ENCODE measurements around the gene MZT2A. TPM values are rescaled to one million over a fixed set of nuclear protein-coding genes. Genes with fewer than 3 reads are reported as not detected.
"Not testable (repeated sequence)": the region's sequence is repeated elsewhere in the genome, so short reads cannot be mapped to it uniquely, and the experiment has no call there.

The MZT2A gene
- 162 to 179 TPM (median 167 TPM) in 3 replicates for total RNA-seq (2021)
- Bru-seq, nascent RNA = percentile 70 among the genes with signal in this experiment
- long read RNA-seq, experiment 1, transcript MZT2A-201 (3 exons, 624 nt) = major isoform, 97 of 126 reads
- long read RNA-seq, experiment 1, partial matches to known transcripts = 12 of 126 reads
- long read RNA-seq, experiment 1, other reads (novel, unspliced or antisense) = 14 of 126 reads
- long read RNA-seq, experiment 2, transcript MZT2A-201 (3 exons, 624 nt) = major isoform, 127 of 174 reads
- long read RNA-seq, experiment 2, partial matches to known transcripts = 15 of 174 reads
- long read RNA-seq, experiment 2, other reads (novel, unspliced or antisense) = 30 of 174 reads
- long read RNA-seq, experiment 3, partial matches to known transcripts = 1 of 6 reads
- long read RNA-seq, experiment 3, other reads (novel, unspliced or antisense) = 4 of 6 reads

GRCh38 chr2:131492015-131492417, at the start of gene MZT2A:
Gene MZT2A (minus strand): TSS chr2:131492397. CDS start chr2:131492376, 21 bp downstream.
- POLR2A ChIA-PET = interaction anchor here (1.0 kb wide), 1 partner anchor 78 kb away, joined by 3 read pairs; no protein-coding TSS in a partner anchor

GRCh38 chr2:131538856-131539255, 46.7 kb upstream of the MZT2A start:
- DNase-seq (ENCODE audit: low spot score); H3K4me3 Mint-ChIP-seq; H3K36me3 Mint-ChIP-seq; ATAC-seq; POLR2A ChIA-PET; H3K27ac Mint-ChIP-seq; H3K9me3 Mint-ChIP-seq; CTCF ChIA-PET; H3K27me3 Mint-ChIP-seq (ENCODE audit: low read depth); H3K4me1 Mint-ChIP-seq: not testable (repeated sequence)

More at GRCh38 chr2:131492015-131492417, at the start of gene MZT2A:
- peak within 1 kb of the TSS; percentile 96 for H3K4me3 Mint-ChIP-seq
- CTCF ChIA-PET = interaction anchor here (1.1 to 3.4 kb wide), 3 partner anchors 78 to 337 kb away, joined by 5 to 14 read pairs (median 8); no protein-coding TSS in a partner anchor
- H3K4me1 Mint-ChIP-seq = peaks cover 15% of the 10 kb centered on the region
- H3K36me3 Mint-ChIP-seq; DNase-seq (ENCODE audit: low spot score); ATAC-seq; H3K9me3 Mint-ChIP-seq; H3K27me3 Mint-ChIP-seq (ENCODE audit: low read depth): not testable (repeated sequence)
- 0 out of 2 replicates have a peak, but pooled peaks have one; percentile 33 for TF ChIP-seq ZNF232 (CRISPR knock-in tag; IDR thresholded peaks at IDR 0.05)
- peak within 1 kb of the TSS; percentile 97 for H3K27ac Mint-ChIP-seq

GRCh38 chr2:131536841-131537240, 44.6 kb upstream of the MZT2A start:
- POLR2A ChIA-PET; H3K4me1 Mint-ChIP-seq; H3K36me3 Mint-ChIP-seq; H3K27ac Mint-ChIP-seq; H3K9me3 Mint-ChIP-seq; DNase-seq (ENCODE audit: low spot score); CTCF ChIA-PET; H3K4me3 Mint-ChIP-seq; ATAC-seq; H3K27me3 Mint-ChIP-seq (ENCODE audit: low read depth): not testable (repeated sequence)

GRCh38 chr2:131535951-131536826, 44.0 kb upstream of the MZT2A start:
- ATAC-seq; POLR2A ChIA-PET; H3K4me1 Mint-ChIP-seq; H3K4me3 Mint-ChIP-seq; H3K9me3 Mint-ChIP-seq; DNase-seq (ENCODE audit: low spot score); CTCF ChIA-PET; H3K27ac Mint-ChIP-seq; H3K27me3 Mint-ChIP-seq (ENCODE audit: low read depth); H3K36me3 Mint-ChIP-seq: not testable (repeated sequence)

- ChIA-PET POLR2A (no interaction called here), CTCF (no interaction called here)
- H3K27ac Mint-ChIP-seq = no peak overlapping the region
- no peaks in the 10 kb centered on the region for H3K36me3 Mint-ChIP-seq
- H3K9me3 Mint-ChIP-seq = no peaks in the 10 kb centered on the region
- no peak overlapping the region for H3K4me3 Mint-ChIP-seq
- DNase-seq (ENCODE audit: low spot score) = no peak
- H3K27me3 Mint-ChIP-seq (ENCODE audit: low read depth) = no peaks in the 10 kb centered on the region
- no peaks in the 10 kb centered on the region for H3K4me1 Mint-ChIP-seq
- ATAC-seq = no peak
- TF ChIP-seq NFE2L1 (CRISPR knock-in tag; IDR thresholded peaks at IDR 0.05) (no peak), MAX (CRISPR knock-in tag; IDR thresholded peaks at IDR 0.05) (no peak), NFYB (CRISPR knock-in tag; conservative IDR thresholded peaks at IDR 0.05; ENCODE audit: low read depth) (no peak), ATF1 (CRISPR knock-in tag; IDR thresholded peaks at IDR 0.05) (no peak), AR (CRISPR knock-in tag; IDR thresholded peaks at IDR 0.05) (no peak), USF1 (CRISPR knock-in tag; IDR thresholded peaks at IDR 0.05) (no peak), PRRX2 (CRISPR knock-in tag; IDR thresholded peaks at IDR 0.05) (no peak), NR1H2 (CRISPR knock-in tag; IDR thresholded peaks at IDR 0.05) (no peak), ZNF219 (CRISPR knock-in tag; IDR thresholded peaks at IDR 0.05; ENCODE audit: borderline replicate concordance) (no peak), ZNF416 (CRISPR knock-in tag; IDR thresholded peaks at IDR 0.05) (no peak), JAZF1 (CRISPR knock-in tag; IDR thresholded peaks at IDR 0.05) (no peak), GTF2I (CRISPR knock-in tag; conservative IDR thresholded peaks at IDR 0.05) (no peak), SMAD3 (CRISPR knock-in tag; IDR thresholded peaks at IDR 0.05; ENCODE audit: borderline replicate concordance) (no peak), KAT7 (CRISPR knock-in tag; IDR thresholded peaks at IDR 0.05; ENCODE audit: borderline replicate concordance) (no peak), CTCF (IDR thresholded peaks at IDR 0.05) (no peak), GRHL2 (CRISPR knock-in tag; IDR thresholded peaks at IDR 0.05; ENCODE audit: insufficient replicate concordance, severe bottlenecking) (no peak), FOXP1 (CRISPR knock-in tag; IDR thresholded peaks at IDR 0.05; ENCODE audit: borderline replicate concordance) (no peak)
These were observed 43.3 kb upstream of the MZT2A start for GRCh38 chr2:131535526-131535925.
